ENCODE data around the gene PCDHGB7.
"Not testable (repeated sequence)": the region's sequence is repeated elsewhere in the genome, so short reads cannot be mapped to it uniquely, and the experiment has no call there.

The PCDHGB7 gene

GRCh38 chr5:141417494-141418172 lies at the start of gene PCDHGB7:
TSS of gene PCDHGB7 (plus strand) at chr5:141417677. CDS start at chr5:141417860, 183 bp downstream.
- DNase-seq = peak; percentile 52

- peak; percentile 52 for DNase-seq
These were observed 47.3 kb upstream of the PCDHGB7 start, which contains the start of gene PCDHGB3 for GRCh38 chr5:141369994-141370848. TSS of gene PCDHGB3 (plus strand) at chr5:141370242. CDS start at chr5:141370395, 153 bp downstream.

GRCh38 chr5:141371572-141372475 lies 45.7 kb upstream of the PCDHGB7 start:
- no peak for DNase-seq

GRCh38 chr5:141373673-141374317 lies 43.7 kb upstream of the PCDHGB7 start, which contains the start of gene PCDHGA6:
TSS of gene PCDHGA6 (plus strand) at chr5:141373891. CDS start at chr5:141374084, 193 bp downstream.
- peak; percentile 13 for DNase-seq

GRCh38 chr5:141374627-141375026 lies 42.9 kb upstream of the PCDHGB7 start:
- DNase-seq = no peak

GRCh38 chr5:141375444-141376155 lies 41.9 kb upstream of the PCDHGB7 start:
- DNase-seq = not testable (repeated sequence)

- peak; percentile 10 for DNase-seq
These were observed 34.8 kb upstream of the PCDHGB7 start, which contains the start of gene PCDHGA7 for GRCh38 chr5:141382469-141383294. TSS of gene PCDHGA7 (plus strand) at chr5:141382742. CDS start at chr5:141382900, 158 bp downstream.

GRCh38 chr5:141383345-141383744 lies 34.1 kb upstream of the PCDHGB7 start:
- no peak for DNase-seq

- no peak for DNase-seq
These were observed 32.8 kb upstream of the PCDHGB7 start for GRCh38 chr5:141384471-141385267.

- peak; percentile 41 for DNase-seq
These were observed 29.7 kb upstream of the PCDHGB7 start, which contains the start of gene PCDHGB4 for GRCh38 chr5:141387557-141388311. TSS of gene PCDHGB4 (plus strand) at chr5:141387698. CDS start at chr5:141387885, 187 bp downstream.

GRCh38 chr5:141388661-141389060 lies 28.8 kb upstream of the PCDHGB7 start:
- DNase-seq = no peak

GRCh38 chr5:141389153-141390042 lies 28.1 kb upstream of the PCDHGB7 start:
- no peak for DNase-seq

GRCh38 chr5:141392429-141393198 lies 24.9 kb upstream of the PCDHGB7 start, which contains the start of gene PCDHGA8:
TSS of gene PCDHGA8 (plus strand) at chr5:141392633. CDS start at chr5:141392814, 181 bp downstream.
- DNase-seq = peak; percentile 15

- no peak for DNase-seq
These were observed 24.2 kb upstream of the PCDHGB7 start for GRCh38 chr5:141393267-141393666.

- not testable (repeated sequence) for DNase-seq
These were observed 22.9 kb upstream of the PCDHGB7 start for GRCh38 chr5:141394401-141395187.
